ENCODE data around the gene MARCKSL1. TPM values are rescaled to one million over a fixed set of nuclear protein-coding genes. Genes with fewer than 3 reads are reported as not detected.

Gene MARCKSL1
- total and polyA plus RNA-seq, 2 of the 13 experiments (the other 11 are each of a cell fraction or from before 2014, with no cell fraction given): 81.9 to 155 TPM

DNA sequence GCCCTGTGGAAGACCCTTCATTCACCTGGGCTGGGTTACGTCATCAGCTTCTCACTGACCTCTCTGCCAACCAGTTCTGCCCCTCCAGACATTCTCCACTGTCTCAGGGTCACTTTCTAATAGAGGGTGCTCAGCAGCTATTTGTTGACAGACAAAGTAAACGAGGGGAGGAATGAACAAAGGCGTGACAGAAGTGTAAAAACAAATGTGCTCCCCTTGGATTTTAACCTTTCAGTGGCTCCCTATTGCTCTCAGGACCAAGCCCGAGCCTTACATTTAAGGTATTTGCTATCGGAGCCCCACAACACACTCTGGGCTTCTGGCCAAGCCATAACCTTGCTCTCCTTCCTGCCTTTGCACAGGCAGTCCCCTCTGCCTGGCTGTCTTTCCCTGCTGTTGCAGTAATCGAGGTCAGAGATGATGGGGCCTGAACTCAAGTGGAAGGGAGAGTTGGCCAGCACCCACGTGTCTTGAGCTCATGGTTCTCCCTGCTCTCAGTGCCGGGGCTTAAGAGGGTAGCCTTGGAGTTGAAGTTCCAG lies 9.3 kb upstream of the MARCKSL1 start (continued):
- TF ChIP-seq ZBTB38 (CRISPR knock-in tag; IDR thresholded peaks at IDR 0.05): no peak
- TF ChIP-seq ISL2 (CRISPR knock-in tag; IDR thresholded peaks at IDR 0.05): 0 out of 2 replicates have a peak, but pooled peaks have one; percentile 19
- TF ChIP-seq MIER3 (CRISPR knock-in tag; IDR thresholded peaks at IDR 0.05; ENCODE audit: borderline replicate concordance): peak; percentile 38; the same call in 1 of the 2 replicates
- TF ChIP-seq, protein P1, sequence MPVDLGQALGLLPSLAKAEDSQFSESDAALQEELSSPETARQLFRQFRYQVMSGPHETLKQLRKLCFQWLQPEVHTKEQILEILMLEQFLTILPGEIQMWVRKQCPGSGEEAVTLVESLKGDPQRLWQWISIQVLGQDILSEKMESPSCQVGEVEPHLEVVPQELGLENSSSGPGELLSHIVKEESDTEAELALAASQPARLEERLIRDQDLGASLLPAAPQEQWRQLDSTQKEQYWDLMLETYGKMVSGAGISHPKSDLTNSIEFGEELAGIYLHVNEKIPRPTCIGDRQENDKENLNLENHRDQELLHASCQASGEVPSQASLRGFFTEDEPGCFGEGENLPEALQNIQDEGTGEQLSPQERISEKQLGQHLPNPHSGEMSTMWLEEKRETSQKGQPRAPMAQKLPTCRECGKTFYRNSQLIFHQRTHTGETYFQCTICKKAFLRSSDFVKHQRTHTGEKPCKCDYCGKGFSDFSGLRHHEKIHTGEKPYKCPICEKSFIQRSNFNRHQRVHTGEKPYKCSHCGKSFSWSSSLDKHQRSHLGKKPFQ (CRISPR knock-in tag; IDR thresholded peaks at IDR 0.05; ENCODE audit: insufficient replicate concordance): no peak
- TF ChIP-seq HOXD1 (CRISPR knock-in tag; IDR thresholded peaks at IDR 0.05): 0 out of 2 replicates have a peak, but pooled peaks have one; percentile 35
- TF ChIP-seq NR2F6 (IDR thresholded peaks at IDR 0.05): no peak; the same call in 1 of the 2 replicates
- 0 out of 2 replicates have a peak, but pooled peaks have one; percentile 51 for TF ChIP-seq NR2F6 (CRISPR knock-in tag; IDR thresholded peaks at IDR 0.05)
- TF ChIP-seq SNAI1 (CRISPR knock-in tag; IDR thresholded peaks at IDR 0.05; ENCODE audit: borderline replicate concordance): no peak
- TF ChIP-seq KDM5B (CRISPR knock-in tag; IDR thresholded peaks at IDR 0.05; ENCODE audit: borderline replicate concordance): no peak
- TF ChIP-seq ZKSCAN5 (CRISPR knock-in tag; IDR thresholded peaks at IDR 0.05): no peak
- TF ChIP-seq ZSCAN31 (CRISPR knock-in tag; IDR thresholded peaks at IDR 0.05; ENCODE audit: low read depth): no peak
- TF ChIP-seq, protein P2, sequence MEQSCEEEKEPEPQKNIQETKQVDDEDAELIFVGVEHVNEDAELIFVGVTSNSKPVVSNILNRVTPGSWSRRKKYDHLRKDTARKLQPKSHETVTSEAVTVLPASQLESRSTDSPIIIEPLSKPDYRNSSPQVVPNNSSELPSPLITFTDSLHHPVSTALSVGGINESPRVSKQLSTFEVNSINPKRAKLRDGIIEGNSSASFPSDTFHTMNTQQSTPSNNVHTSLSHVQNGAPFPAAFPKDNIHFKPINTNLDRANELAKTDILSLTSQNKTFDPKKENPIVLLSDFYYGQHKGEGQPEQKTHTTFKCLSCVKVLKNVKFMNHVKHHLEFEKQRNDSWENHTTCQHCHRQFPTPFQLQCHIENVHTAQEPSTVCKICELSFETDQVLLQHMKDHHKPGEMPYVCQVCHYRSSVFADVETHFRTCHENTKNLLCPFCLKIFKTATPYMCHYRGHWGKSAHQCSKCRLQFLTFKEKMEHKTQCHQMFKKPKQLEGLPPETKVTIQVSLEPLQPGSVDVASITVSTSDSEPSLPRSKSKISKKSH (CRISPR knock-in tag; IDR thresholded peaks at IDR 0.05; ENCODE audit: borderline replicate concordance): no peak
- TF ChIP-seq KLF9 (CRISPR knock-in tag; IDR thresholded peaks at IDR 0.05; ENCODE audit: low read depth): no peak
- TF ChIP-seq, protein P3, sequence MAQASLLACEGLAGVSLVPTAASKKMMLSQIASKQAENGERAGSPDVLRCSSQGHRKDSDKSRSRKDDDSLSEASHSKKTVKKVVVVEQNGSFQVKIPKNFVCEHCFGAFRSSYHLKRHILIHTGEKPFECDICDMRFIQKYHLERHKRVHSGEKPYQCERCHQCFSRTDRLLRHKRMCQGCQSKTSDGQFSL (CRISPR knock-in tag; IDR thresholded peaks at IDR 0.05): no peak
- peak; percentile 53 for TF ChIP-seq BCL6 (CRISPR knock-in tag; IDR thresholded peaks at IDR 0.05)
- peak; percentile 53; the same call in 1 of the 2 replicates for TF ChIP-seq ZFY (CRISPR knock-in tag; IDR thresholded peaks at IDR 0.05)
- no peak for TF ChIP-seq HCFC1 (IDR thresholded peaks at IDR 0.05; ENCODE audit: low read depth, low read length)
- no peak for TF ChIP-seq MEIS2 (CRISPR knock-in tag; IDR thresholded peaks at IDR 0.05)
- no peak for TF ChIP-seq ZNF556 (CRISPR knock-in tag; IDR thresholded peaks at IDR 0.05; ENCODE audit: borderline replicate concordance)
- no peak for TF ChIP-seq HOXA7 (CRISPR knock-in tag; IDR thresholded peaks at IDR 0.05)
- no peak for TF ChIP-seq WIZ (CRISPR knock-in tag; IDR thresholded peaks at IDR 0.05)
- TF ChIP-seq ZNF24 (IDR thresholded peaks at IDR 0.05): no peak
- no peak; the same call in none of the 2 replicates for TF ChIP-seq SAP130 (CRISPR knock-in tag; IDR thresholded peaks at IDR 0.05; ENCODE audit: low read depth)

All from HepG2 (cell line).